OCI-M2 (cell line): Measurements from ENCODE around the gene RAB3A.
"Not testable (repeated sequence)": the region's sequence is repeated elsewhere in the genome, so short reads cannot be mapped to it uniquely, and the experiment has no call there.

Source experiments
- DNase-seq: peaks from one replicate; lab custom pipeline; 2025; ENCODE audit not compliant: unreplicated experiment; lab: John Stamatoyannopoulos, UW

RAB3A gene

GRCh38 chr19:18171605-18172327 lies 32.1 kb downstream of the RAB3A start:
- no peak for DNase-seq

- DNase-seq: no peak
Observed at GRCh38 chr19:18170714-18171255, 33.1 kb downstream of the RAB3A start.

GRCh38 chr19:18168673-18169381 lies 35.0 kb downstream of the RAB3A start:
- DNase-seq: no peak

GRCh38 chr19:18167975-18168645 lies 35.7 kb downstream of the RAB3A start:
- no peak for DNase-seq

GRCh38 chr19:18167011-18167410 lies 36.8 kb downstream of the RAB3A start:
- DNase-seq: no peak

- DNase-seq: no peak
Observed at GRCh38 chr19:18165794-18166544, 37.9 kb downstream of the RAB3A start.

- DNase-seq: no peak
Observed at GRCh38 chr19:18164072-18164471, 39.8 kb downstream of the RAB3A start.

- no peak for DNase-seq
Observed at GRCh38 chr19:18161636-18162002, 42.2 kb downstream of the RAB3A start.

- DNase-seq: no peak
Observed at GRCh38 chr19:18160971-18161635, 42.7 kb downstream of the RAB3A start.

GRCh38 chr19:18160493-18160970 lies 43.3 kb downstream of the RAB3A start:
- DNase-seq: no peak

GRCh38 chr19:18159810-18160209 lies 44.0 kb downstream of the RAB3A start:
- no peak for DNase-seq

- not testable (repeated sequence) for DNase-seq
Observed at GRCh38 chr19:18159059-18159616, 44.7 kb downstream of the RAB3A start.

- no peak for DNase-seq
Observed at GRCh38 chr19:18158467-18158866, 45.4 kb downstream of the RAB3A start.

GRCh38 chr19:18157465-18158063 lies 46.3 kb downstream of the RAB3A start:
- DNase-seq: no peak

- DNase-seq: no peak
Observed at GRCh38 chr19:18156841-18157464, 46.9 kb downstream of the RAB3A start.

GRCh38 chr19:18156268-18156667 lies 47.6 kb downstream of the RAB3A start:
- no peak for DNase-seq

GRCh38 chr19:18155095-18156087 lies 48.5 kb downstream of the RAB3A start:
- no peak for DNase-seq

- DNase-seq: no peak
Observed at GRCh38 chr19:18153556-18154134, 50.2 kb downstream of the RAB3A start.
